Myocyte (in vitro differentiated cells): ENCODE data around the gene PAM16. TPM values are rescaled to one million over a fixed set of nuclear protein-coding genes. Genes with fewer than 3 reads are reported as not detected.

ENCODE experiments used
- DNase-seq: peaks from one replicate; pipeline ENCODE4 v3.0.0-alpha.2; 2012; ENCODE audit warnings: low read depth
- total RNA-seq: library from RNA; depleted of rRNA; stranded (reverse); fragments of >200 nt; gene quantifications from 2 replicates; pipeline ENCODE4 v1.2.3, GENCODE V29; 2014

PAM16 gene
- total RNA-seq, 1 donor from 2014 or later, result 28.4 TPM

DNA sequence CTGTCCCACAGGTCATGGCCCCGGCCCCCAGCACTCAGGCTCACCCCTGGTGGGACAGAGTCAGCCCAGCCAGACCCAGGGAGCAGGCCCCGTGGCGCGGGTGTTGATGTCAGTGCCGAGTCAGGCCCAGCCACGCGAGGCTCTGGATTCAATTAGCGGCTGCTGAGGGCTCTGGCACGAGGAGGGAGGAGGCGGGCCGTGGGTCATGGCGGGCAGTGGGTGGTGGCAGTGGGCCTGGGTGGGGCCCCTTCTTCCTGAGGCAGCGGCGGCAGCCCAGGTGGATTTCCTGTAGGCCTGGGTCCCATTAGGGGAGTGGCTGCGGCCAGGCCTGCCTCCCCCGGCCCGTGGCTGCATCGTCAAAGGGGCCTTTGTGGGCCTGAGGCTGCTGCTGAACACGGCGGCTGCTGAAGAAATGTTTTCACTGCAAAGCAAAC, 33.4 kb upstream of the PAM16 start:
- DNase-seq, result no peak

DNA sequence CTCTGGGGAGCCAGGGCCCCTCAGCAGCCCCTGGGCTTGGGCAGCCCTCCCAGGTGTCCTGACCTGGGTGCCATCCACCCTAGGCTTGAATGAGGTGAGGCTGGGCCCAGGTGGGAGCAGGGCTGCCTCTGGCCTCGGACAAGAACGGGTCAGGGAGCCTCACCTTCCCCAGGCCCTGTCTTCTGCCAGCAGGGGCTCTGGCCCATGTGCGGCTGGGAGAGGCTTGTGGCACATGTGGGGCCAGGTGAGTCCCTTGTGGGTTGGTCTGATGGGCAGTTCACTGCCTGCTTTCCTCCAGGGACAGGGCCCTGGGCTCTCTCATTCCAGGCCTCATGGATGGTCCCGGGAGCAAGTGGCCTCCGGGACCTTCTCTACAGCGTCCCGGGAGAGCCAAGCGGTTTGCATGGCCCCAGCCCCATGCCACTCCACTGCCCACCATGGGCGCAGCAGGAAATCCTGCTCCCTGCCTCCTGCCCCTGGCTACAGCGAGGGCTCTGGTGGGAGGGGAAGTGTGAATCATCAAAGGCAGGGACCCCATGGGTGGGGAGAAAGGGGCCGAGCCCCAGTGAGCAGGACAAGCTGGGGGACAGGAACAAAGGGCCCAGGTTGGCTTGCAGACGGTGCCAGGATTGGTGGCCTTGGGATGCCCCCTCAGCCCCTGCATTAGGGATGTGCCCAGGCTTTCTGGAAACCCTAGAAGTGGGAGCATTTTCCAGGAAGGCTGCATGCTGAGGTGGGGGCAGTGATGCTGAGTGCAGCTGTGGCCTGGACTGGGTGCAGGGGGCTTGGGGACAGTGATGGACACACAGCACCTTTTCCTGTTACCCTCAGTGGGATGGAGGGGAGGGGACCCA, 32.7 kb upstream of the PAM16 start:
- DNase-seq, result no peak

DNA sequence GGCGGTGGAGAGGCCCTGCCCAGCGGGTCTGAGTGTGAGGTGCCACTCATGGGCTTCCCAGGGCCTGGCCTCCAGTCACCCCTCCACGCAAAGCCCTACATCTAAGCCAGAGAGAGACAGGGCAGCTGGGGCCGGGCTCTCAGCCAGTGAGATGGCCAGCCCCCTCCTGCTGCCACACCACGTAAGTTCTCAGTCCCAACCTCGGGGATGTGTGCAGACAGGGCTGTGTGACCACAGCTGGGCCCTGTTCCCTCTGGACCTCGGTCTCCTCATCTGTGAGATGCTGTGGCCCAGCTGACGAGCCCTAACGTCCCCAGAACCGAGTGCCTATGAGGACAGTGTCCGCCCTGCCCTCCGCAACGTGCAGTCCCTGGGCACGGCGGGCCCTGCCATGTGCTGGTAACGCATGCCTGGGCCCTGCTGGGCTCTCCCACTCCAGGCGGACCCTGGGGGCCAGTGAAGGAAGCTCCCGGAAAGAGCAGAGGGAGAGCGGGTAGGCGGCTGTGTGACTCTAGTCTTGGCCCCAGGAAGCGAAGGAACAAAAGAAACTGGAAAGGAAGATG, 31.8 kb upstream of the PAM16 start:
- peak; percentile 66 for DNase-seq

DNA sequence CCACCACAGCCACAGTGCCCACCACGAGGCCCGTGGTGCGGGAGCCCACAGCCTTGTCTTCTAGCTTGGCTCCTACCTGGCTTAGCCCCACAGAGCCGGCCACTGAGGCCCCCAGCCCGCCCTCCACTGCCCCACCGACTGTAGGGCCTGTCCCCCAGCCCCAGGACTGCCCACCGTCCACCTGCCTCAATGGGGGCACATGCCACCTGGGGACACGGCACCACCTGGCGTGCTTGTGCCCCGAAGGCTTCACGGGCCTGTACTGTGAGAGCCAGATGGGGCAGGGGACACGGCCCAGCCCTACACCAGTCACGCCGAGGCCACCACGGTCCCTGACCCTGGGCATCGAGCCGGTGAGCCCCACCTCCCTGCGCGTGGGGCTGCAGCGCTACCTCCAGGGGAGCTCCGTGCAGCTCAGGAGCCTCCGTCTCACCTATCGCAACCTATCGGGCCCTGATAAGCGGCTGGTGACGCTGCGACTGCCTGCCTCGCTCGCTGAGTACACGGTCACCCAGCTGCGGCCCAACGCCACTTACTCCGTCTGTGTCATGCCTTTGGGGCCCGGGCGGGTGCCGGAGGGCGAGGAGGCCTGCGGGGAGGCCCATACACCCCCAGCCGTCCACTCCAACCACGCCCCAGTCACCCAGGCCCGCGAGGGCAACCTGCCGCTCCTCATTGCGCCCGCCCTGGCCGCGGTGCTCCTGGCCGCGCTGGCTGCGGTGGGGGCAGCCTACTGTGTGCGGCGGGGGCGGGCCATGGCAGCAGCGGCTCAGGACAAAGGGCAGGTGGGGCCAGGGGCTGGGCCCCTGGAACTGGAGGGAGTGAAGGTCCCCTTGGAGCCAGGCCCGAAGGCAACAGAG, 31.0 kb upstream of the PAM16 start:
- no peak for DNase-seq

DNA sequence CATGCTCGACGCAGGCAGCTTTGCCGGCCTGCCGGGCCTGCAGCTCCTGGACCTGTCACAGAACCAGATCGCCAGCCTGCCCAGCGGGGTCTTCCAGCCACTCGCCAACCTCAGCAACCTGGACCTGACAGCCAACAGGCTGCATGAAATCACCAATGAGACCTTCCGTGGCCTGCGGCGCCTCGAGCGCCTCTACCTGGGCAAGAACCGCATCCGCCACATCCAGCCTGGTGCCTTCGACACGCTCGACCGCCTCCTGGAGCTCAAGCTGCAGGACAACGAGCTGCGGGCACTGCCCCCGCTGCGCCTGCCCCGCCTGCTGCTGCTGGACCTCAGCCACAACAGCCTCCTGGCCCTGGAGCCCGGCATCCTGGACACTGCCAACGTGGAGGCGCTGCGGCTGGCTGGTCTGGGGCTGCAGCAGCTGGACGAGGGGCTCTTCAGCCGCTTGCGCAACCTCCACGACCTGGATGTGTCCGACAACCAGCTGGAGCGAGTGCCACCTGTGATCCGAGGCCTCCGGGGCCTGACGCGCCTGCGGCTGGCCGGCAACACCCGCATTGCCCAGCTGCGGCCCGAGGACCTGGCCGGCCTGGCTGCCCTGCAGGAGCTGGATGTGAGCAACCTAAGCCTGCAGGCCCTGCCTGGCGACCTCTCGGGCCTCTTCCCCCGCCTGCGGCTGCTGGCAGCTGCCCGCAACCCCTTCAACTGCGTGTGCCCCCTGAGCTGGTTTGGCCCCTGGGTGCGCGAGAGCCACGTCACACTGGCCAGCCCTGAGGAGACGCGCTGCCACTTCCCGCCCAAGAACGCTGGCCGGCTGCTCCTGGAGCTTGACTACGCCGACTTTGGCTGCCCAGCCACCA, 30.2 kb upstream of the PAM16 start:
- no peak for DNase-seq

DNA sequence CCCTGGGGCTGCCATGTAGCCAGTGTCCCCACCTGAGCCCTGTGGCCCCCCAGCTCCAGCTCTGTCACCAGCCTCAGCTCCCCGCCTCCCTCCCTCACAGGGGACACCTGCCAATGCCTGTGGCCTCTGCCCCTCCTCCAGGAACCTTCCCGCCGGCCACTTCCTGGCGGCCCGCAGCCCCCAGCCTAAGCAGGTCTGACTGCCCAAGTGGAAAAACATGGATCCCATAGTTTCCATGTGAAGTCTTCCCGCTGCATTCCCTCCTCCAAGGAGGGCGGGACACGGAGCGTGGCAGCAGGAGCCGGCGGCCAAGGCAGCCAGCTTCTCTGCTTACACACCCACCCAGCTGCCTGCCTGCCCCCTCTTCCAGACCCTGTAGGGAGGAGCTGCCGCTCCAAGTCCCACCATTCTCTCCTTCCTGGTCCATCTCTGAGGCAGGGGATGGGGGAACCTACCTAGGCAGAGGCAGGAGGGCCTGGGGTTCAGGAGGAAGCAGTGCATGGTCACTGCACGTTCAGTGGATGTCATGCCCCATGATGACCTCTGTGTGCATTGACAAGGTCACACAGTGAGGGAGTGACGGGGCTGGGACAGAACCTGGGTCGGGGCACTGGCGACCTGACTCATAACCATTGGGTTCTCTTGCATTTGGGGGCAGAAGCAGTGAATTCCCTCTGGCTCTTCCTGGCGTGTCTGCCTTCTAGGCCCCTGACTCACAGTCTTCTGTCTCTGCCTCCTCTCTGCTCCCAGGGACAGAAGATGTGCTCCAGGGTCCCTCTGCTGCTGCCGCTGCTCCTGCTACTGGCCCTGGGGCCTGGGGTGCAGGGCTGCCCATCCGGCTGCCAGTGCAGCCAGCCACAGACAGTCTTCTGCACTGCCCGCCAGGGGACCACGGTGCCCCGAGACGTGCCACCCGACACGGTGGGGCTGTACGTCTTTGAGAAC, 29.3 kb upstream of the PAM16 start:
- no peak for DNase-seq

DNA sequence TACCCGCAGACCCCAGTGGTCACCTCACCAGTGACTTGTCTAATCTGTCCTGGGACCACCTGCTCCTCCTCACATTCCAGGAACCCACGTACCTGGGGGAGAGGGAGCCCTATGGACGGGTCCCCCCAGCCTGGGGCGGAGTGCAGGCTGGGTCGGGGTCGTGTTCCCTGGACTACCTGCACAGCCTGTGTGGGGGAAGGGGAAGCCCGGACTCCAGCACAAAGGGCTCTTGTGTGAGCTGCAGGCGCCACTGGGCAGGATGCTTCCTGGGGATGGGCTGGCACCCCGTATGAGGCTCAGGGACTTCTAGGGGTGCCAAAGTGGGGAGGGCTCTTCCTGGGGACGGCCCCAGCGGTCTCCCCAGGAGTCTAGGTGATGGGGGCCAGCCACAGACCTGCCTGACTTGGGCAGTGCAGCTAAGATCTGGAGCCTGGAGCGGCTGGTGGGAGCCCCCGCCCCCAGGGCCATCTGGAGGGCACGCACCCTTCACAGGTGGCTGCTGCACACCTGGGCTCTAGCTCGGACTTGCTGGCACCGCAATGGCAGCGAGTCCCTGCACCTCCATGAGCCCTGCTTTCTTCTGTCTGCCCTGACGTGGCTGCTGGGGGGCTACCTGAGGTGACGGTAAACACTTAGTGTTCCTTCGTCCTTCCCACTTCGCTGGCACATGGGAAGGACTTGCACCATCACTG, 28.0 kb upstream of the PAM16 start:
- DNase-seq, result no peak

DNA sequence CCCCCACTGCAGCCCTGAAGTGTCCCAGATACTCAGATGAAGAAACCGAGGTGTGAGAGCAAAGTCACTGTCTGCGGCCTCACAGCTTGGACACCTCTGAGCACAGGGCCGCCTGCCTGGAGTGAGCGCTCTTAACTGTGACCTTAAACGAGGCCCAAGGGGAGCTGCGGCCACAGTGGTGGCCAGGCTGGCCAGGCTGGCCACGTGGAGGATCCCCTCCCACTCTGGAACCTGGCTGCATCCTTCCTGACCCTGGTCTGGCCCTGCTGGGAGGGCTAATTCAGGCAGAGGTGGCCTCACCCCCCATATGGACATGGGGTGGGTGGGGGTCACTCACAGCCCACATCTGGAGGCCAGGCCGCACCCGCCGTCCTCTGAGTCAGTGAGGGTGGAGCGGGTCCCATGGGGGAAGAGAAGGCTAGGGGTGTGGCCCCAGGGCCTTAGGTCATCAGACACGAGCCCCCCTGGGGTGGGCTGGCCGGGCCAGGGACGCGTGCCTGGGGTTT, 27.1 kb upstream of the PAM16 start:
- DNase-seq, result no peak

DNA sequence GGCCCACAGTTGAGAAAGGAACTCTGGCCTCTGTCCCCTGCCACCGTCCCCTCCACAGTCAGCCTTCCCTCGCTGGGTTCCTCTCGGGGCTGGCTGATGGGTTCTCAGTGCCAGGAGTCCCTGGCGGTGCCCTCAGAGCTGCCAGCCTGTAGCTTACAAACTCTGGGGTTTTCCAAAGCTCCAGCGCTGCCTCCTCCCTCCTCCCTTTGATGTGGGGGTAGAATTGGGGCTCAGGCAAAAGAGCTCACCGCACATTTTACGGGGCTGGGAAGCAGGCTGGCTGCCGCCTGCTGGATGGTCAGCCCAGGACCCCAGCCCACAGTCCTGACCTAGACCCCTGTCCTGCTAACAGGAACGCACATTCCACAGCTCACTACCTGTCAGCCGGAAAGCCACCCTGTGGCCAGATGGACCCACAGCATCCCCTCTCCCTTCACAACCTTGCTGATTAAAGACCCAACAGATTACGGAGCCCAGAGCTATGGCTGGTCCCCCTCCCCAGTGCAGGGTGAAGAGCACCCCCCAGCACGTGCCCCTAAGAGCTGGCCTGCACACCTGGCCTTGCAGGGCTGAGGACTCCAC, 26.5 kb upstream of the PAM16 start:
- no peak for DNase-seq

DNA sequence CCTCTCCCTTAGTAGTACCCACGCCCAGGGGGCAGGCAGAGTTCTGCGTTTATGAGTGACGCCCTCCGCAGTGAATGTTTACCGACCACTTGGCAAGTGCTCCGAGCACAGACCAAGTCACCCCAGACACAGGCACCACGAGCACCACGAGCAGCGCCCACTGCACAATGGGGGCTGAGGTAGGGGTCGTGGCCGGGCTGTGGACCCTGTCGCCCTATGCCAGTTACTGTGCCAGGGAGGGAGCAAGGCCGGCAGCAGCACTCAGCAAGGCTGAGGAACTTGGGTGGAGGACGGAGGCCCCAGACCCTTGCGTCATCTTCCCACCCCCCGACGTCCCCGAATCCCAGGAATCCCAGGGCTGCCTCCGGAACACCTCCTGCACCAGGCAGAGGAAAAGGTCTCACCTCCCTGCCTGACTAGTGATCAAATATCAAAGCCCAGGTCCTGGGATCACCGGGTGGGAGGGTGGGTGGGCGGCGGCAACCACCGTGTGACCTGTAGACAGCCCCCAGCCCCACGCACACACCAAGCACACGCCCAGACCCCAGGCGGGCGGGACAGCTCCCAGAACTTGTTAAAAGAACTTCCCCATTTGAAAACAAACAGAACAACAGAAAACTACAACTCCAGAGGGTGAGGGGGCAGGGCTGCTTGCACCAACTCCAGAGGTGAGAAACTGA, 25.9 kb upstream of the PAM16 start:
- DNase-seq, result no peak

DNA sequence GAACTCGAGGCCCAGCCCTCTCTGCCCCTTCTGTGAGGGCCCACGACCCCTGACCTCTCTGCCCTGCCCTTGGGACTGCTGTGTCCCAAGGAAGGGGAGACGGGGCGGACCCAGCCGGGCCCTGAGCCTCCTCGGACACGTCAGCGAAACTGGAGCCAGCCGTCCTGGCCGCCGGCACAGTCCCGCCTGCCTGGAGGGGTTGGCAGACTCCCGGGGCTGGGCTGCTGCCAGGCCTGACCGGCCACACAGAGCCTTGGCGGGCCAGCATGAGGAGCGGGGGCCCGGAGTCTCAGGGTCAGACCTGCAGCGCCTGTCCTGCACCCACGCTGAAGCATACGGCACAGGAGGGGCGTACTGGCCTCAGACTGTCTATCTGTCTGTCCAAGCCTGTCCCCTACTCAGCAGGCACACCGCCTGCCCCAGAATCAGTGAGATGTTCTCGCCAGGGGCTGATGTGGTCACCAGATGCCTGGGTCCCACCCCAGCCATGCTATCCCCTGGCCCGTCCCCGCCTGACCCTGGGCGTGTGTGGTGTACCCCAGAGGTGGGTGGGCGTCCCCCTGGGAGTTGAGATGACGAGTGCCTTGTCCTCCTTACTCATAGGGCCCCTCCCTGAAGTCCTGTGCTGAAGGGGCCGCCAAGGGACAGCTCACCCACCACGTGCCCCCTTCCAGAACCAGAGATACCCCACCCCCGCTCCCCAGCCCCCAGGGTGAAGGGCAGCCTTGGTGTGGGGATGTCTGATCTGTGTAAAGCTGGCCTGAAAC, 25.2 kb upstream of the PAM16 start:
- peak; percentile 88 for DNase-seq

DNA sequence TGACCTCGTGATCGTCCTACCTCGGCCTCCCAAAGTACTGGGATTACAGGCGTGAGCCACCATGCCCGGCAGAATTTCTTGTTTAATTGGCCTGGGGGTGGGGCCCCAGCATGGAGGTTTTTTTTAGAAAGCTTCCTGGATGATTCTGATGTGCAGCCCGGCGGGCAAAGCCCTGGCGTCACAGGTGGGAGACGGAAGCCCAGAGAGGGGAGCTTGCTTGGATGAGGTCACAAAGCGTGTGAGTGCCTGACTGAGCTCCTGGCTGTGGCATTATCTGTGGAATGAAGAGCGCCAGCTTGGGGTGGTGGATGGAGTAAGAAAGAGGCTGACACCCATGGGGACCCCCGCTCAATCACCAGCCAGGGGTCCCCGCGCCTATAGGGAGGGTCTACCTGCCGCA, 24.6 kb upstream of the PAM16 start:
- no peak for DNase-seq

DNA sequence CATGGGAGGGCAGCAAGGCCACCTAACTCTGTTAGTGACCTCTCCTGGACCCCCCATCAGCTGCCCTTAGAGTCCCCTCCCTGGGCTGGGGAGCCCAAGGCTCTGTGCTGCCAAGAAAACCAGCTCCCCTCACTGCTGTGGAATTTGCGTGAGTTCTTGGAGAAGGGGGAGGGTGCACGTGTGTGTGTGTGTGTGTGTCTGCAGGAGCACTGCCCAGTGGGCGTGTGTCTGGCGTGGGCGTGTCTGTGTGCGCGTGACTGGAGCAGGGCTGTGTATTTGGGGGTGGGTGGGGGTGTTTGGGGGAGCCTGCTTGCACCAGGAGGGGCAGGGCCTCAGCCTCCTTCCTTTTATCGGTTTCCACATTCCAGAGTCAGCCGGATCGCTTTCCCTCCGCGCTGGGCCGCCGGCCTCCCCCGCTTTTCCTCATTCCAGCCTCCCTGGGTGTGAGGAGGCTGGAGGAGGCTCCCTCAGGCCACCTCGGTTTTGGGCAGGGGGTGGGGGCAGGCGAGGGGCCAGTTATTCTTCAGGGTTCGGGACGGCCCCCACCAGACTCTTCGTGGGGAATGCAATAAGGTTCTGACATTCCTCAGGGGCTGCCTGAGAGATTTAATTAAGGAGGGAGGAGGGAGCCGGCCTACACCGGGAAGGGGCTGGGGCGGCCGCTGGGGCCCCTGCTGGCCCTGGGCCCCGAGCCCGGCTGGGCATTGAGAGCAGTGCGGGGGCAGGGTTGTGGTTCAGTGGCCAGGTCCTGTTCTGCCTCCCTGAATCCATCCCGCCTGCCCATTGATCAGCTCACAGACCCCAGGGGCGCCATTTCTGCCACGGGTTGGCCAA, 23.0 kb upstream of the PAM16 start:
- peak; percentile 84 for DNase-seq

DNA sequence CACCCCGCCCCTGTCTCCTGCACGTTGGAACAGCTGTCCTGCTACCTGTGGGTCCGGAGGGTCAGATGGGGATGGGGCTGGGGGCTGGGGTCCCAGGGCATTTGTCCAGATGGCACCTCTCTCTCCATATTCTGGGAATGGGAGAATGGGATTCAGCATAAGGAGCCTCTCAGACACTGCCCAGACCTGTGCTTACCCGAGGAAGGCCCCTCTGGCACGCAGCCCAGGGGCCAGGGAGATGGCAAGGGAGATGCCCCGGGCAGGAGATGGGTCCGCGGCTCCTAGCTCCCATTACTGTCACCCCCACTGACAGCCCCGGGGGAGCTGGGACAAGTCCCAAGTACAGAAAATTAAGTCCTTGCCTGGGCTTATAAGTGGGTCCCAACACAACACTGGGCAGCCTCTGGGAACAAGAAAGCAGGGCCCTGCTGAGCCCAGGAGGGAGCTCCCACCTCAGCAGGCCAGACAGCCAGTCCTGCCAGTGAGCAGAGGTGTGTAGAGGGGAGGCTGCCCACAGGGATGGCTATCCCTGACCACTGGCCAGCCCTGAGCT, 22.3 kb upstream of the PAM16 start:
- DNase-seq, result peak; percentile 56

DNA sequence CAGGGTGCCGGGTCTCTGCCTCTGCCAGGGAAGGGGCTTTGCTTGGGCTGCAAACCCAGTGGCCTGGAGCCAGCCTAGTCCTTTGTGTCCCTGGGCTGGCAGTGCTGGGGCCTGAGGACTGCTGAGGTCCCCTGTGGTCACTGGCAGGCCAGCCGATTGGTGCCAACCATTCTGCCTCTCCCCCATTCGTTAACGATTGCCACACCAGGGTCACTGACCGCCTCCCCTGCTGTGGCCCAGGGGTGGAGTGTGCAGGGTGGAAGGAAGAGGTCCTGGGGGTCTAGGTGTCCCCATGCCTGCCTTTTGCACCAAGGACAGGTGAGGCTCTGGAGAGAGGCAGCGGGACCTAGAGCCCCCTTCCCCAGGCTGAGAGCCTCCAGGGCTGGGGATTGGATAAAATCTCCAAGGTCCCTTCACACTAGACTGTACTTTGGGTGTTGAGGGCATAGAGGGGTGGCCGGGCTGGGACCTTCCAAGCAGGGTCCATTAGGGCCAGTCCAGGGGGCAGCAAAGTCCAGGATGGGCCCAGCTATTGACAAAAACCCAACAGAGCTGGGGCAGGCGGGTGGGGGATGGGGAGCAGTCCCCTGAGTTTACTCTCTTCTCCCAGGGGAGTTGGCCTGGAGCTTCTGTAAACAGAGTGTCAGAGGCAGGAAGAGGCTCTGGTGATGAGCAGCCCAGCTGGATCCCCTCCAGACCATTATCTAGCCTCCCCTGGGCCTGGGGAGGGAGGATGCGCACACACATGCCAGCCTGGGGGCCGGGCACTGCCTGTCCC, 21.6 kb upstream of the PAM16 start:
- peak; percentile 82 for DNase-seq
